ENCODE data around the gene ABCB11. TPM values are rescaled to one million over a fixed set of nuclear protein-coding genes. Genes with fewer than 3 reads are reported as not detected.

The ABCB11 gene
- total and polyA plus RNA-seq, 2 of the 4 experiments (the other 2 are of a cell fraction), result not detected

DNA sequence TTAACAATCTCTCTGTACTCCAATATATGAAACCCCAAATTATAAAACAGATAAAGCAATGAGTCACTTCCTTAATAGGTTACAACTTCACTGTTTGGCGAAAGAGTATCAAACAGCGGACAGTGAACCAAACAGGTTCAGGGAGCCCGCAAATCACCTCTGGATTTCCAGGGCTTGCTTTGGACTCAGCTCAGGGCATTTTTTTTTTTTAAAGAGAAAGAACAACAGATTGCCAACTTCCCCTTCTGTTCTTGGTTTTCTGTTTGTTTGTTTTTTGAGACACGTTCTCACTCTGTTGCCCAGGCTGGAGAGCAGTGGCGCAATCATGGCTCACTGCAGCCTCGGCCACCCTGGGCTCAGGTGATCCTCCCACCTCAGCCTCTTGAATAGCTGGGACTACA is 52.7 kb downstream of the ABCB11 start:
- H3K9me3 ChIP-seq (ENCODE audit: control insufficient read depth, insufficient read depth, low read length), result no peaks in the 10 kb centered on the region
- intact Hi-C loops (cut with micrococcal nuclease) (no loop called here), in situ Hi-C loops (cut with MboI; ENCODE audit: low sequenced_read_pairs) (no loop called here), dilution Hi-C loops (cut with HindIII; ENCODE audit: low sequenced_read_pairs, unreplicated experiment) (no loop called here)
- no peak overlapping the region for H3K4me2 ChIP-seq (ENCODE audit: low read depth, low read length)
- H2AFZ ChIP-seq (replicated peaks; ENCODE audit: low read length, poor library complexity), result no peak overlapping the region
- H3K4me3 ChIP-seq (ENCODE audit: insufficient read depth, low read depth, low read length), result no peak overlapping the region
- H3K4me1 ChIP-seq (ENCODE audit: control insufficient read depth, insufficient read depth, low read length), result no peaks in the 10 kb centered on the region
- H4K20me1 ChIP-seq (ENCODE audit: insufficient read depth, low read length), result no peaks in the 10 kb centered on the region
- no peak for ATAC-seq (ENCODE audit: low read depth)
- no peak overlapping the region for H2BK20ac ChIP-seq (ENCODE audit: low read depth, low read length)
- no peak overlapping the region for H2AK5ac ChIP-seq (ENCODE audit: low read depth, low read length)
- no peaks in the 10 kb centered on the region for H3K27me3 ChIP-seq (ENCODE audit: control insufficient read depth, insufficient read depth, low read length)
- H2BK15ac ChIP-seq (ENCODE audit: low read depth, low read length), result no peak overlapping the region
- H2AK9ac ChIP-seq (replicated peaks; ENCODE audit: low read depth, low read length, poor library complexity), result no peak overlapping the region
- no CpG with 5 or more reads among the region's 6 CpGs for WGBS, 2 experiments (ENCODE audit: extremely low coverage in 2 of 2, insufficient read length in 1 of 2)
- CTCF ChIA-PET, result interaction anchor here (0.6 kb wide), 1 partner anchor 9 kb away, joined by 5 read pairs; no protein-coding TSS in a partner anchor
- H4K8ac ChIP-seq (ENCODE audit: low read depth in 2 of 2, low read length in 2 of 2), result no peak overlapping the region
- no peak overlapping the region for H3K14ac ChIP-seq (replicated peaks; ENCODE audit: low read depth, low read length)
- no peak overlapping the region for H3K18ac ChIP-seq (ENCODE audit: low read depth, low read length)
- H3K27ac ChIP-seq (ENCODE audit: insufficient read depth, low read length), result no peak overlapping the region
- H4K5ac ChIP-seq (ENCODE audit: low read depth, low read length), result no peak overlapping the region
- no peak overlapping the region for H3K4ac ChIP-seq (ENCODE audit: low read depth, low read length)
- H2BK120ac ChIP-seq (ENCODE audit: low read depth, low read length), result no peak overlapping the region
- H3K36me3 ChIP-seq (ENCODE audit: control insufficient read depth, insufficient read depth, low read length), result no peaks in the 10 kb centered on the region
- H3K56ac ChIP-seq (ENCODE audit: extremely low read depth, insufficient read depth, low read length), result no peak overlapping the region
- no TSS peak for BruUV-seq (replicated peaks)
- H4K91ac ChIP-seq (ENCODE audit: insufficient read depth, low read depth, low read length), result no peak overlapping the region
- TF ChIP-seq FOS (IDR thresholded peaks at IDR 0.05; ENCODE audit: low read depth, low read length), result no peak
- TF ChIP-seq RCOR1 (IDR thresholded peaks at IDR 0.05; ENCODE audit: insufficient replicate concordance, low read length), result no peak
- no peak for TF ChIP-seq POLR2A (IDR thresholded peaks at IDR 0.05; ENCODE audit: low read depth, low read length)
- no peak for TF ChIP-seq CEBPB (IDR thresholded peaks at IDR 0.05; ENCODE audit: low read depth, low read length)
- no peak for TF ChIP-seq BHLHE40 (IDR thresholded peaks at IDR 0.05; ENCODE audit: low read depth, low read length)
- no peak for TF ChIP-seq RAD21 (IDR thresholded peaks at IDR 0.05; ENCODE audit: low read length)
- no peak overlapping the region for H2BK5ac ChIP-seq (ENCODE audit: low read depth, low read length, poor library complexity, severe bottlenecking)
- no peak for DNase-seq
- no peaks in the 10 kb centered on the region for H3K79me1 ChIP-seq (ENCODE audit: low read depth in 1 of 2, low read length in 2 of 2)
- POLR2A ChIA-PET (ENCODE audit: unreplicated experiment), result no interaction called here
- no peak overlapping the region for H3K23ac ChIP-seq (ENCODE audit: low read depth, low read length)
- no peak overlapping the region for H3K9ac ChIP-seq (ENCODE audit: low read depth, low read length)
- no peaks in the 10 kb centered on the region for H3K9me1 ChIP-seq (ENCODE audit: insufficient read depth, low read length)

All from IMR-90 (cell line).